Activated effector memory CD4-positive, alpha-beta T cell treated with Interleukin-2 at 50 U/mL for 16 hours (primary cell): Measurements from ENCODE around the gene ANKRD13D.
A peak's percentile ranks its signal among the peaks of the same experiment; 100 is the strongest.
"Not testable (repeated sequence)": the region's sequence is repeated elsewhere in the genome, so short reads cannot be mapped to it uniquely, and the experiment has no call there.

Experiments
- DNase-seq: peaks from one replicate; pipeline ENCODE4 v3.0.0-alpha.2; 2020

The ANKRD13D gene

DNA sequence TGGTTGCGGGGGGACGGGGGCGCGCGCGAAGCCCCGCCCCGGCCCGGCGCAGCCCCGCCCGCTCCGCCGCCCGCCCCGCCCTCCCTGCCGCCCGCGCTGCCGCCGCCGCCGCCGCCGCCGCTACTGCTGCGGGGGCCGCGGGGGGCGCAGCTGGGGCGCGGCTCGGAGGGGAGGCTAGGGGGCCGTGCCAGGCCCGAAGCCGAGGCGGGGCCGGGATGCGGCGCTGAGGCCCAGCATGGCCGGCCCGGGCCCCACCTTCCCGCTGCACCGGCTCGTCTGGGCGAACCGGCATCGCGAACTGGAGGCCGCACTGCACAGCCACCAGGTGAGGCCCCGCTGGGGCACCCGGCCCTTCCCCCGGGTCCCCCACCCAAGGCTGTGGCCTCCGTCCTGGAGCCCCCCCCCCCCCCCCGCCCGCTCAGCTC lies at the start of gene ANKRD13D:
ANKRD13D (plus strand) TSS at position 78 of the 425 bp plus-strand sequence; CDS start at position 236, 158 bp downstream.
- DNase-seq = no peak

DNA sequence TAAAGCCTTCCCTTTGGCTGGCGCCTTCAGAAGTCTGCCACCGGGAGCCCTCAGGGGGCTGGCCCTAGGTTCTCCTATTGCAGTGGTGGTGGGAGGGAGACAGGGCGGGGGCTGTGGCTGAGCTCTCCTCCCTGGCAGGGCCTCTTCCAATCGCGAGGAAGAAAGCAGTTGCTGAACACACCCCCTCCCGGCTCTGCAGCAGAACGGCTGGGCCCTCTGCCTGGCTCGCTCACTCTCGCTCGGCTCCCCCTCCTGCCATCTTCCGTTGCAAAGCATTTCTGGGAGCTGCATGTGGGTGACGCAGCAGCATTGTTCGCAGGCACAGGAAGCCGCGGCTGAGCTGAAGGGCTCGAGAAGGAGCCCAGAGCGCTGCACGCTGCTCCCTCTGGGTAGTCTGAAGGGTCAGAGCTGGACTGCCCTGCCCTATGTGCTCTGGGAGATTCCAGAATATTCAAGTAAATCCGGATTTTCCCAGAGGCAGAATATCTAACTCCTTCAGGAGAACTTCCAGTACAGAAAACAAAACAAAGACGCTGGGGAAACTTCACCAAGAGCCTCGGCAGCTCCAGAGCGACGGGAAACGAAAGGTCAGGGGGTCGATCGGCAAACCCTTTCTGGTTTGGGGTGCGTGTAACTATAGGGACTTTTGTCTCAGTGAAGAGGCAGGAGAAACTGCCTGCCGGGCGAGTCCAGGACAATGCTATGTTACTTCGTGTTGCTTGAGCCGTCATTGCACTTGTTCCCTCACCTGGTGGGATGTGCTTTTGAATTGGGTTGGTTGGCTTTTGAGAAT lies 49.1 kb upstream of the ANKRD13D start:
- DNase-seq = peak; percentile 95

DNA sequence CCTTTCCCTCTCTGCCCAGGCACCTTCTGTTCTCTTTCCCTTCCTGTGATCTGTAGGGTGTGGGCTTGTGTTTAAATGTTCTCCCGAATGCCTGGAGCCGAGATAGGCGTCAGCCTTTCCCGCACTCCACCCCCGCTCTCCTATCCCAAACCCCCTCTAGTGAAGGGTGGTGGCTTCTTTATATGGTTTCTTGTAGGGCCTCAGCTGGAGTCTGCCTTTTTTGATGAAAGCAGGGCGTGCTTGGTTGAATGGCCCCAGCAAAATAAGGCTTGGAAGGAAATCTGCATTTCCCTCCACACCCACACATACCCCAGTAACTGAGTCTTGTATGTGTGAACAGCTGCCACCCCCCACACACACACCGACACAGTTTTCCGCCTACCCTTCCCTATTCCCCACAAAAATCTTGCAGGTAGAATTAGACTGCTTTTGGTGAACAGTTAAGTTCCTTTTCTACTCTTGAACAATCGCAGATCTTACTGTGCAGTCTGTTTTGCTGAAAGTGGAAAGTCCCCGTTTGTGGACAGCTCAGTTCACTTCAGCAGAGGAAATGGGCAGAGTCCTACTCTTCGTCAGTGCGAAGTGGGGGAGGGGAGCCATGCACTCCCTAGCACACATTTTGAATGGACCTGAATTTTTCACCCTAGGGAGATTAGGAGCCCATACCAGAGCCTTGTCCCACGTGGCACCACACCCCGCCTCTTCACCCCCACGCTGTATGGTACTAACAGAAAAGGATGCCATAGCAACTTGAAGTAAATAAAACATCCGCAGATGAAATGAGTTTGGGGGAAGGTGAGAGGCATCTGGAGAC lies 48.3 kb upstream of the ANKRD13D start:
- DNase-seq = peak; percentile 61

DNA sequence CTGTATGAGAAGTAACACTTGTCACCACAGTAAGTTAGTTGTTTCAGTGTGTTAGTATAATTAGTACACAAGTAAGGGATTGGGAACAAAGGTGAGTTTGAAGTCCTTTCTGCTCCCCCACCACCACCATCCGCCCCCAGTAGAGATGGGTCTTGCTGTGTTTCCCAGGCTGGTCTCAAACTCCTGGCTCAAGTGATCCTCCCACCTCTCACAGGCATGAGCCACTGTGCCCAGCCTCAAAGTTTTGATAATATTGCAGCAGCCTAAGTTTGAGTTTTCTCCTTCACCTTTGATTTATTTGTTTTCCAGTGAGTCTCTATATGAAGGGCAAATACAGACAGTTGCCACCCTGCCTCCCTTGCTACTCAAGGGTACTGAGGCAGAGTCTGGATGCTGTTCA lies 46.6 kb upstream of the ANKRD13D start:
- no peak for DNase-seq

DNA sequence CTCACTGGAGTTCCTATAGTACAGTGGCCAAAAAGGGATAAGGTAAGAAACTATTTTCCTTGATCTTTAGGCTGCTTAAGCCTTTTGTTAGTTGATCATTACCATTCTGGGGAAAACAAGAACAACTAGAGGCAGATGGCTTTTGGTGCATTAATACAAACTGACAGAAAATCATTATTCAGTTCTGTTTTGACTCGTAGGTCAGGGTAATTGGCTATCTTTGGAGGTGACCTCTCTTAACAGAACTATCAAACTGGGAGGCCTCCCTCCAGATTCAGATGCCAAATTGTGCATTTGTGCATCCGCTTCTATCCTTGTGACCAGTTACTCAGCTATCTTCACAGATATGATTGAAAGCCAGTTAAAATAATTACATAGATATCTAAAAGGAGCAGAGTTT lies 46.1 kb upstream of the ANKRD13D start:
- no peak for DNase-seq

DNA sequence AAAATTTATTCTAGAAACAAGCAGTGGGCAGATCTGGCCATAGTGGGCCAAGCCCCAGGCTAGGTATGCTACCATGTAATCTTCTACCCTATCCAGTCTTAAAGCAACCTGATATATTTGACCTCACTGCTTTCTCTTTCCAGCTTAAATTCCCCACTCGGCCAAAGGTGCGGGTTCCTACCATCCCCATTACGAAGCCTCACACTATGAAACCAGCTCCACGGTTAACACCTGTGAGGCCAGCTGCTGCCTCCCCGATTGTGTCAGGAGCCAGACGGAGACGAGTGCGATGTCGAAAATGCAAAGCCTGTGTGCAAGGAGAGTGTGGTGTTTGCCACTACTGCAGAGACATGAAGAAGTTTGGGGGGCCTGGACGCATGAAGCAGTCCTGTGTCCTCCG lies 44.1 kb upstream of the ANKRD13D start:
- DNase-seq = no peak

DNA sequence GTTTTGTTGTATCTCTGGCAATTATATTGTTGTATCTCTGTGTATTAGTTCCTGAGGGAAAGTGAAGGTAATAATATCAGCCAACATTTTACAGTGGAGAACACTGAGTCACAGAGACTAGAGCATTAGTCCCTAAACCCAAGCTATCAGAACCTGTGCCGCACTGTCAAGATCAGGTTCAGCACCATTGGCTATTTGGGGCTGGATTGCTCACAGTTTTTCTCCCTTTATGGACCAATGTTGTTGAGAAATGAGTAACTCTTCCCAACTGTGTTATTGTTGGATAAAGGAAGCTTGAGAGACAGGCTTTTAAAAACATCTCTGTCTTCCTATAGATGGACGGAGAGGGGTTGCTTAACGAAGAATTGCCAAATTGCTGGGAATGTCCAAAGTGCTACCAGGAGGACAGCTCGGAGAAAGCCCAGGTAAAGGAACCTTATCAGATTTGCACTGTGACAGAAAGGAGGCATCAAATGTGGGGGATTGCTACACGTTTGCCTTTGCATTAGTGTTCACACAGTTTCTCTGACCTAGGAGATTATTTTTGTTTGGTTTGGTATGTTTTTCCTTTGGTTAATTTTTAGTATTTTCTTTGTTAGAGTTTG lies 41.1 kb upstream of the ANKRD13D start:
- no peak for DNase-seq

DNA sequence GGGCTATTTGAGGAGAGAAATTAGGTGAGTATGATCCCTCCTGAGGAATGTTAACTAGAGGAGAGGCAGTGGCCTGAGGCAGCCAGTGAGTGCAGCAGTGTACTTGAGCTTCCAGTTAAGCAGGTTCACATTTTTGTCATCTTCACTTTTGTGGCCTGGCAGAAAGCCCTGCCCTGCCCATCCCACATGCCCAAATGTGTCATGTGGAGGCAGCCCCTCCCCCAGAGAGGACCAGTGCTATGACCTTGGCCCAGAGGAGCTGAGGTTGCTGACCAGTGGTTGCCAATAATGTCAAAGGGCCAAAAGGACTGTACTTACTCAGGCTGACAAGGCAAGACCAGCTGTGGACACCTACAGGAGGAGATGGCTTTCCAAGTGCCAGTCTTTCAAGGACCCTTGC lies 40.5 kb upstream of the ANKRD13D start:
- DNase-seq = no peak

DNA sequence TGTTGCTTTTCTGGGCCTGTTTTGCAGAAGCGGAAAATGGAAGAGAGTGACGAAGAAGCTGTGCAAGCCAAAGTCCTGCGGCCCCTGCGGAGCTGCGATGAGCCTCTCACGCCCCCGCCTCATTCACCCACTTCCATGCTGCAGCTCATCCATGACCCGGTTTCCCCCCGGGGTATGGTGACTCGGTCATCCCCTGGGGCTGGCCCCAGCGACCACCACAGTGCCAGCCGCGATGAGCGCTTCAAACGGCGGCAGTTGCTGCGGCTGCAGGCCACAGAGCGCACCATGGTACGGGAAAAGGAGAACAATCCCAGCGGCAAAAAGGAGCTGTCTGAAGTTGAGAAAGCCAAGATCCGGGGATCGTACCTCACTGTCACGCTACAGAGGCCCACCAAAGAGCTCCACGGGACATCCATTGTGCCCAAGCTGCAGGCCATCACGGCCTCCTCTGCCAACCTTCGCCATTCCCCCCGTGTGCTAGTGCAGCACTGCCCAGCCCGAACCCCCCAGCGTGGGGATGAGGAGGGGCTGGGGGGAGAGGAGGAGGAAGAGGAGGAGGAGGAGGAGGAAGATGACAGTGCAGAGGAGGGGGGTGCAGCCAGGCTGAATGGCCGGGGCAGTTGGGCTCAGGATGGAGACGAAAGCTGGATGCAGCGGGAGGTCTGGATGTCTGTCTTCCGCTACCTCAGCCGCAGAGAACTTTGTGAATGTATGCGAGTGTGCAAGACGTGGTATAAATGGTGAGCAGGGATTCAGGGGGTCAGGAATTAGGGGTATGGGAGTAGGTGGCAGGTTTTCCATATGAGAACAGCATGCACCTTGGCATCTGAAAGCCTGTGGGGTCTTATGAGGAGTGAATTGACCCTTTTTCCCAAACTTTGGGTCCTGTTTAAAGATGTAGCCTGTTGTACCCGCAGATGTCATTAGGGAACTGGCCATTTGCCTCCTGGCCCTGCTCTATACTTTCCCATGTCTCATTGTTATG lies 38.8 kb upstream of the ANKRD13D start:
- DNase-seq = no peak

DNA sequence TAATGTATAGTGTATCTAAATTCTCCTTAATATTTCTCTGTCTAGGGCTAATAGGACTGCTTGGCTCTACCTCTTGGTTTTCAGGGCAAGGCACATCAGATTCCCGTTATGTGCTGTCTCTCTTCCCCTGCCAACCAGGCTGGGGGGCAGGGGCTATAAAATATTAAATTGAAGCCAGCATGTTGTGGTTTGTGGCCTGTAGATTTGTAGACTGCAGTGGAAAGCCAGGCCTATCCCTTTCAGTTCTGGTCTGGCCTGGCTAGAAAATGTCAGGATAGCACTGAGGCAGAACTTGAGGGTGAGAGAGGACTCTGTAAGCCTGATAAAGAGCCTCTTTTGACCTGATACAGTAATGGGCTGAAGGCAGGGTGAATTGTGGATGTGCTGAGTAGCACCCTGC lies 37.3 kb upstream of the ANKRD13D start:
- DNase-seq = no peak

DNA sequence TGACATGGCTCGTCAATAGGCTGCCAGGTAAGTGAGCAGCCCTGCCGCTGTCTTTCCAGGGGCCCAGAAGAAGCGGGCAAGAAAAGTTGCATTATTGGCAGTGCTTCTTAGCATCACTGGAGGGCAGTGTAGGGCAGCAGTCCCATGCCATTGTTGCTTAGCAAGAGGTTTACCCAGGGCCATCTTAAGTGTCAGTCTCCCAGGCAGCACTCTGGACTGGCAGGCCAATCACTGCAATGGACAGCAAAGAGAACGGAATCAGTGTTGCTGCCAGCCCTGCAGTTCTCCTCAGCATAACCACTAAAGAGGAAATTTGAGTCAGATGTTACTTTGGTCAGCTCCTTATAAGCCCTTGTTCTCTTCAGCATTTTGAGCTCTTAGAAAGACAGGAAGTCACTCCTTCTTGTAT lies 36.3 kb upstream of the ANKRD13D start:
- no peak for DNase-seq

DNA sequence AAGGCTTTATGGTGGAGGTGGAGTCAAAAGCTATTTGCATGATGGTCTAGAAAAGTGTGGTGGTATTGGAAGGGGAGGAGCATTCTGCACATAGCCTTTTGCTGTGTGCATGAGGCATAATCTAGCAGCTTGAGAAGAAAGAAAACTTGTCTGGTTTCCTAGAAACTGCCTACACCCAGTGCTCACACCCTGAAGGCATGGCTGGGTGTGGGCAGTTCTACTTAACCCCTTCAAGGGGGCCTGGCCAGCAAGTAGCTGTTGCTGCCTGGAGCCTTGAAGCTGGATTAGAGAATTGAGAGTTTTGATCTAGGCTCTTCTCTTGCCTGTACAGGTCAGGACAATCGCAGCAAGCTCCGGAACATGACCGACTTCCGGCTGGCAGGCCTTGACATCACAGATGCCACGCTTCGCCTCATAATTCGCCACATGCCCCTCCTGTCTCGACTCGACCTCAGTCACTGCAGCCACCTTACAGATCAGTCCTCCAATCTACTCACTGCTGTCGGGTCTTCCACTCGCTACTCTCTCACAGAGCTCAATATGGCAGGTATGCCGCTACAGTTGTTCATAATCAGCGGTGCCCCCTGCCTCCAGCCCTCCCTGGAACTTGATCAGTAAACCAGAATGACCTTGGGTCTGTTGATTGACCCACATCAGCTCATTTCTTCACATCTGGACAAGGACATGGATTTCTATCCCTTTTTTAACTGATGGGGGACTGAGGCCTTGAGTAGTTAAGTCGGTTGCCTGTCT lies 35.1 kb upstream of the ANKRD13D start:
- DNase-seq = no peak

DNA sequence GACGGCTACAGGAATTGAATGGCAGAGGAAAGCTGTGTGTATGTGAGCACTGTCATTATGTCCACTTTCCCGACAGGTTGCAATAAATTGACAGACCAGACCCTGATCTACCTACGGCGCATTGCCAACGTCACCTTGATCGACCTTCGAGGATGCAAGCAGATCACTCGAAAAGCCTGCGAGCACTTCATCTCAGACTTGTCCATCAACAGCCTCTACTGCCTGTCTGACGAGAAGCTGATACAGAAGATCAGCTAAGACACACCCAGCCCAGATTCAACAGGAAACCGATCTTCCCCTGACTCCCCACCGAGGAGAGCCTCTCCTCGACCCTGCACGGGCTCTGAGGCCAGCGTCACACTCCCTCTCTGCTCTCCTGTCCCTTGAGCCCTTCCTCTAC lies 34.3 kb upstream of the ANKRD13D start:
- DNase-seq = no peak

DNA sequence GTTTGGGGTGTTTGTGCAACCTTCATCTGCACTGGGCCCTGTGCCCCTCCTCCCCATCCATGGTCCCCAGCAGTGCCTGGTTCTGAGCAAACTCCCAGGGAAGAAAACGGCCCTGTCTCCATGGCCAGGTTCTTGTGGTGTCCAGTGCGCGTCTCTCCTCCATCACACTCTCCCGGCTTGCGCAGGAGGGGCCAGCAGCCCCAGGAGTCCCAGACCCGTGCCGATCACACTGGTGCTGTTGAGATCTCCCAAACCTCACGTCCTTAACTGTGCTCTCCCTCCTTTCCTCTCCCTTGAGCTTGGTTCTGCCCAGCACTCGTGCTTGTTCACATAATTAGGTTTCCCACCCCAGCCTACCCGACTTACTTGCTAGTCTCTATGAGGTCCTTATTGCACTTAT lies 33.8 kb upstream of the ANKRD13D start:
- DNase-seq = no peak

DNA sequence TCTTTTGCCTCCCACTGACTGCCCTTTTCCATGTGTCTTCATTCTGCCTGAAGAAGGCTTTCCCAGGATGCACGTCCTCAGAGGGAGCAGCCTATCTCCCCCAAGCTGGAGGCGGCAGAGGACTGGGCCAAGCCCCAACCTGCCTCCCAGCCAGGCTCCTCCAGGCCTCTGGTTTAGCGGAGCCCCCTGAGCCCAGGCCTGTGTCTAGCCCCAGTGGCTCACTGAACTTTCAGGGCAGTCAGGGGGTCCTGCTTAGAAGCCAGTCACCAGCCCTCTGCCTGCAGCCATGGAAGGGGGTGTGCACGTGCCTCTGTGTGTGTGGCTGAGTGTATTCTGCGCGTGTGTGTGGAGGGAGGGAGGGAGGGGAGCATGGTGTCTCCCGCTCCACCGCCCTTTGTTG lies 33.2 kb upstream of the ANKRD13D start:
- no peak for DNase-seq

DNA sequence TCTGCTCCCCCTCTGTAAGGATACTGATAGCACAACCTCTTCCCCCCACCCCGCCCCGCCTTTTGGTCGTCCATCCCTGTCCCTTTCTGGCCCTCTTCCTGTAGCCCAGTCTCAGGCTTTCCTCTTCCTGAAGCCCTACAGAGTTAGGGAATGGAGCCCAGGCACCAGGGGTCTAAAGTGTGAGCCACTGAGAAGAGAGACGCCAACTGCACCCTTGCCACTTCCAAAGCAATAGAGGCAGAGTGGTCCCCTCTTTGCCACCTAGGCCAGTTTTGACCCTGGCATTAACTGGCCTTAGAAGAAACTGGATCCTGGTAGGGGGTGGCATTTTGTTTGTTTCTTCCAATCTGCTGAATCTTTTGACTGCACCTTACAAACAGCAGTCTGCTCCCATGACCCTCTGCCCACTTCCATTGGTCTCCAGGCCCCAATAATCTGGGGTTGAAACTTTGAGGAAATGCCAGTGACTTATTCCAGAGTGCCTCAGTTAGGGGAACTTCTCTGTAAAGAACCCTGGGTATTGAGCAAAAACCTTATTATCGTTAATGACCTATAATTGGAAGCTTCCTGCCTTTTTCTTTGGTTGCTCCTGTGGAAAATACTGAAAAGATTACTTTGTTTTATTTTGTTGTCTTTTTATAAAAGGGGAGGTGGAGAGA lies 32.5 kb upstream of the ANKRD13D start:
- DNase-seq = no peak

DNA sequence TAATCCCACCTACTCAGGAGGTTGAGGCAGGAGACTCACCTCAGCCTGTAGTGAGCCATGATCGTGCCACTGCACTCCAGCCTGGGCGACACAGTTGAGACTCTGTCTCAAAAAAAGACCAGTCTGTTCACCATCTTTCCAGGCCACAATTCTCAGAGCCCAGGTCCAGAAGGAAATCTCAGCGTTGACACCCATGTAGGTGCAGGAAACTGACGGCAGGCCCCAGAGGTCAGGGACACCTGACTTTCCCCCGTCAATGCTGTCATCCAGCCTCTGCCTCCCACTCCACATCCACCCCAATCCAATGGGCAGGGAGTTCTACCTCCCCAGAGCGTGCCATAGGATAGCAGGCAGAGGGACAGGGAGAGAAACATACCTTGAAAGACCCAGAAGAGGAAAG lies 28.7 kb upstream of the ANKRD13D start:
- DNase-seq = no peak

DNA sequence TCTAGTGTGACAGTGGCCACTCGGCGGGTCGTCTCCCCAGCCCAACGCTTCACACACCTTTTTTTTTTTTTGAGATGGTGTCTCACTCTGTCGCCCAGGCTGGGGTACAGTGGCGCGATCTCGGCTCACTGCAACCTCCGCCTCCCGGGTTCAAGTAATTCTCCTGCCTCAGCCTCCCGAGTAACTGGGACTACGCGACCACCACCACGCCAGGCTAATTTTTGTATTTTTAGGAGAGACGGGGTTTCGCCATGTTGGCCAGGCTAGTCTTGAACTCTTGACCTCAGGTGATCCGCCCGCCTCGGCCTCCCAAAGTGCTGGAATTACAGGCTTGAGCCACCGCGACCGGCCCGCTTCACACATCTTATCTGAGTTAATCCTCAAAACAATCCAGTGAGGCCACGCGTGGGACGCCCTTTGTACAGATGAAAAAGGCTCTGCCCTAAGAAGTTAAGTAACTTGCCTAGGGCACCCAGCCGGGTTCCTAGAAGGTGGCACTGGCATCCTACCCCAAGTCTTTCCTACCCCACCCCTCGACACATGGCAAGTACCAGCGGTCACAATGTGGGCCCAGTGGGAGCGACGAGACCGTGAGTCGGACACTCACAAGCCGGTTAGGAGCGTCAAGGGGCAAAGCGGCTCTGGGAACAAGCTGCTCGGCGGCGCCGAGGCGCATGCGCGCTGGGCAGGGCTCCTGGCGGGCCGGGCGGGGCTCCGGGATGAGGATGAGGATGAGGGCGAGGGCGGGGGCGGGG lies 28.0 kb upstream of the ANKRD13D start:
- DNase-seq = not testable (repeated sequence)

DNA sequence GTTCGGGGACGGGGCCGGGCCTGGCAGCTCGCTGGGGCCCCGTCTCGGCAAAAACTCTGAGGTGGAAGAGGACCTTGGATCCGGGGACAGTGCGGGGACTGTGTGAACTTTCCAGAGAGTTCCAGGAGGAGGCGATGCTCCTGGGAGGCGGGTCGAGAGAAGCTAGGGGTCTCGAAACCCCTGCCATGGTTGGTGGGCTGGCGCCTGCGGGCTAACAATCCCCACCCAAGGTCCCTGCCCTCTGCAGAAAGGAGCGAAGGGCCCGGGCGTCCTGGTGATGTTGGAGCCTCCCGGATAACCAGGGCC lies 27.5 kb upstream of the ANKRD13D start:
- DNase-seq = no peak

DNA sequence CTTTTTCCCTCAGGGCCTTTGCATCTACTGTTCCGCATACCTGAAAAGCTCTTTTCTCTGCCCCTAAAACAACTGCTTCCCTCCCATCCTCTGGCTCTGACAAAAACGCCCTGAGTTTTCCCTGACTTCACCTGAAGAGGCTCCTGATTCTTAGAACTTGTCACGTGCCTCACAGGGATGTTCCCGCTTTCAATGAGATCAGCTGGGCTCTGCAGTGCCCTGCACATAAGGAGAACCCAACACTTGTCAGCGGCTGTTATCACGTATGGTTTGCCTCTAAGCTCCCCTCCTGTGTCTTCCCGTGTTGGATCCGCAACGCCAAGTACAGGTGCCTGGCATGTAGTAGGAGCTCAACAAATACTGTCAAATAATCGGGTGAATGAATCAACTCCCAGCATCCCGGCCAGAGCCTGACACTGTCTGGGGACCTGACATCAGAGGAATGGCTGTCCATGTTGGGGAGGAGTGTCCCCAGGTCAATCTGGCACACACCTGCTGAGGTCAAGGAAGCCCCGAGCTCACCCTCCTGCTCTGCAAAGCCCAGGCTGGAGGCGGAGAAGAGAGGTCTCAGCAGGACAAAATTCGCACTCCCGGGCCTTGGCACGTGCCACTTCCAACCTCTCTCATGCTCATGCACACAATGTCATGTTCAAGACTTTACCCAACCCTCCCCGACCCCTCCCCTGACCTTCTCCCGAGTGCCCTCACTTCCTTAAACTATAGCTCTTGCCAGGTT lies 27.0 kb upstream of the ANKRD13D start:
- no peak for DNase-seq
